HG03342 (cell line): ENCODE data around the gene COL4A6.
A peak's percentile ranks its signal among the peaks of the same experiment; 100 is the strongest.

ENCODE experiments used
- ATAC-seq: cut with Tn5 transposase; IDR thresholded peaks from one replicate; pipeline ENCODE4 v1.9.1; 2021; ENCODE audit warnings: mild to moderate bottlenecking, moderate library complexity; ENCODE audit not compliant: unreplicated experiment

COL4A6 gene

DNA sequence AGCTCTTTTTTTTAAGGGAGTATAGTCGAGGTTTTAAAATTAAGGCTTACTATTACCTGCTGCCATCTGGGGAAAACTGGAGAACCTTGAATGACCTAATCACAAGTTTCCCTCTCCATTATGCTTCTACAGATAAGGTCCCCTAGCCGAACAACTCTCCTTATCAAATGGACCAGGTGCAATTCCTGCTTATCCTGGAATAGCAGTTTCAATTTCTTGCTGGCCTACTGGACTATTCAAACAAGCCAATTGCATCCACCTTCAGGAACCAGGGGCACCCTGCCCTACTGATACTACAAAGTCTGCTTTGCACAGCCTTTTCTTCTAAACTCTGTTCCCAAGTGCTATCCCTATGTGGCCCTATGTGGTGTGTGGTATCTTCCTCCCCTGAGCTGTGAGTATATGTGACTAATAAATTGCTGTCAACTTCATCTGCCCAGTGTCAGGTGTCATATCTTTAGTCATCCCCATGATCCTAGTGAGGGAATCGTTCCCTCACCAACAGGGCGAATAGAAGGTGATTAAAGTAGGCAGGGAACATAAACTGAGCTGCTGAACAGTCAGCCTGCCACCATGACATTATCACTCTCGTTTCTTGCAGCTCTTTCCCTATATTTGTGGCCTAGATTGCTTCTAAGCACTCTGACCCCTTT lies 218.1 kb downstream of the COL4A6 start:
- no peak for ATAC-seq

DNA sequence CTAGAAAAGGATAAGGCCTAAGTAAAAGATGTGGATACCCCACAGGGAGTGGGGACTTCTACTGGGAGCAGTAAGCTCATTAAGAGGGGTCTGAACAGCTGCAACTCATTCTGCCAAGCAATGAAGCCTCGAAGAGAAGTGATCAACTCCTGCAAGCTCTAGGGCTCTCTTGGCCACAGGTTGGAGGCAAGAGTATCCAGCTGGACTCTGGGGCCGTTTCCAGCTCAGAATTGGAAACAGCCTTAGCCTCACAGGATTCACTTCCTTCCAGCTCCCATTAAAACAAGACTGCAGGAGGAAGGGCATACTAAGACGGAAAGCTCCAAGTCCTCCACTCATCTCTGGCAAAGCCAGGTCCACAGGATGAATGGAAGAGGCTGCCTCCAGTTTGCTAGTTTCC lies 220.3 kb downstream of the COL4A6 start:
- no peak for ATAC-seq

DNA sequence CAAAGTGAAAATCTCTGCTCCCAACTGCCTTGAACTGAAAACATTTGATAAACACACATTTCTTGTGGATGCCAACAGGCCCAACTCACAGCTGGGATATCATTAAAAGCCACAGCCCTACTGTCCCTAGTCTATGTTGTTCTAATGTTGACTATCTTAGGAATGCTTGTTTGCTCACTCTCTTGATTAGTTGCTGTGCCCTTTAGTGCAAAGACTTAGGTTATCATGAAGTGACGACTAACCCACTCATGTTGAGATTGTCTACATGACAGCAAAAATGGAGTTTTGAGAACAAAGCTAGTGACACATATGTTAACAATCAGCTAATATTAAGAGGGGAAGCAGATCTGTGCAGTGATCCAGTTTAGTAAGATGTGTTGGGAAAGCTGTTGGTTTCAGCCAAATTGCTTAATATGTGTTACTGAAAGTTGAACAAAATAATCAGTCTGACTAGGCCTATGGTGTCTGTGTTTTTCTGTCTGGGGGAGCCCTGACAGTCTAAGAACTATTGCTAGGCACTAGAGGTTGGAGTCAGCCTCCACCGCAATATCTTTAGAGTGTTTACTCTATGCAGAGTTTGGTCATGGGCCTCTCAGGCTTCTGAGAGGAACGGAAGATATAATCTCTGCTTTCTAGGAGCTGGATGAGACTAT lies 221.2 kb downstream of the COL4A6 start:
- no peak for ATAC-seq

DNA sequence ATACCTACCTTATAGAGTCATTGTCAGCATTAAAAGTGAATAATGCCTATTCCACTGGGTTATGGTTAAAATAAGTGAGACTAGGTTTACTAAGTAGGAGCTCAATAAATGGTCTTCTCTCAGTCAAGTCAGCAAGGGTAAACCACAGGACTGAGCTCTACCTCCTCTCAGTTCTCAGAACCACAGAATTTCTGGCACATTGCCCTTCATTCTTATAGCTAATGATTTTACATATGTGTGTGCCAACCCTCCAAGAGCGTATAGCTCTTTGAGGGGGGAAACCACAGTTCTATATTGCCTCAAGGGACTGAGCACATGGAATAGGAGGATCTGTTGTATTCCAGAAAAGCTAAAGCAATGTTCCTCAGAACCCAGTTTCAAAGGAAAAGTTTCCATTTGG lies 221.8 kb downstream of the COL4A6 start:
- ATAC-seq: no peak

DNA sequence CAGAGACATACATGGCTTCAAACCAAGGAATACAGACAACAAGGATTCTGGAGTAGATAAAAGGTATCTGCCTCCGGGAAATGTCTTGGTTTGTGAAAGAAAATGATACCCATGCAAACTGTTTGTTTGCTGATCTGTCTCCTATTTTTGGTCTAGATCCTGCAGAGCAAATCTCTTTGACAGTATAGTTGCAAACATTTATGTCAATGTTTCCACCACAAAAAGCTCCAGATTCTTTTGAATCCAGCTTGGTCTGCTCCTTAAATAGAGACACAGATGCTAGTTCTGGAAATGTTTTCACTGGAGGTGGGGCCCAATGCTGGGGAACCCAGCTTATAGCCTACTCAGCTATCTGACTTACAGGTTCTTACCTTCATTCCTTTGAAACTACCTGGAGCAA lies 226.9 kb downstream of the COL4A6 start:
- ATAC-seq: no peak

DNA sequence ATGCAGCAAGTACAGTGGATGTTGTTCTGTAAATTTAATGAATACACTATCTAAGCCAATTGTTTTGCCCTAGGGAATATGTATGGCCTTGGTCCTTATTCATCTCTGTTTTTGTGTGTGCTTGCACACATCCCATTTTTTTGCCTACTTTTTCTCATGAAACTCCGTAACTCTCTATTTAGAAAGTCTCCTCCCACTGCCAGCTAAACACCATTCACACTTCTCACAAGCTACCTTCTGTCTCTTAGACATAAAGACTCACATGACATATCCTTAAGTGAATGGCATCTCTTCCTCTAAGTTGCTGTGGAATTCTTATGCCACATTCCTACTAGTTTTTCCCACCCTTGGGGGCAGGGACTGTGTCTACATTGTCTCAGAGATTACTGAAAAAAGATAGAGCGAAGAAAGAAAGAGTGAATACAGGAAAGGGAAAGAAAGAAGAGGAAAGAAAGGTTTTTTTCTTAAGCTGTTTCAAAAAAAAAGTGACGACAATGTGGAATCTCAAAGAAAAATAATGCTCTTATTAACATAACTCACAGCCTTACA lies 229.1 kb downstream of the COL4A6 start:
- ATAC-seq: no peak

DNA sequence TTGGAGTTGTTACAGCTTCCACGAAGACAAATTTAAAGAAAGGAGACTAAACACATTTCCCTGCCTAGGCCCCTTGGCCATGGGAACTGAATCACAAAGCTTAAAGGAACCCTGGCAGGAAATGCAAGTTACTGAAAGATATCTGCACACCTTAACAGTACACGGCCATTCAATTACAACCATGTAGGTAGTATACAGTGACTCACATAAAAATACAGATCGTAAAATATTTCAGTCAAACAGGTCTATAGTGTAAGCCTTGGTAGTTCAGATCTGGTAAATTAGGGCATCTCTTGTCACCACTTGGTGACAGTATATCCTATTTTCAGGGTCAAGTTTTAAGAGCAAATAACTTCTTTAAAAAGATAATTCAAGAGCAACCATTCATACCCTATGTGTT lies 234.7 kb downstream of the COL4A6 start:
- no peak for ATAC-seq

DNA sequence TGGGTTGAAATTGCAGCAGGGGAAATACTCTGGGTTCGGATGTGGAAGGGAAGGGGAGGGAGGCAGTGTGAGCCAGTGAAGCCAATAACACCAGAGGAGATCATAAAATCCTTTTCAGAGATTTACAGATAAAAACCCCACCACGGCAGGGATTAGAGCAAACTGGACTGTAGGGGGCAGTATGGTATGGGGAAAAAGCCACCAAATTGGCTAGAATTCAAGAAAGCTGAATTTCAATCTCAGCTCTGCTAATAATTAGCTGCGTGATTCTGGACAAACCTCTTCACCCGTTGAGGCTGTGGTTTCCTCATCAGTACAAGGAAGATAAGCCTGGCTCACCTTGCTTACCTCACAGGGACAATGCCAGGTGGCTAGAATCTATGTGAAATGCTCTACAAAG lies 238.5 kb downstream of the COL4A6 start:
- peak; percentile 77 for ATAC-seq

DNA sequence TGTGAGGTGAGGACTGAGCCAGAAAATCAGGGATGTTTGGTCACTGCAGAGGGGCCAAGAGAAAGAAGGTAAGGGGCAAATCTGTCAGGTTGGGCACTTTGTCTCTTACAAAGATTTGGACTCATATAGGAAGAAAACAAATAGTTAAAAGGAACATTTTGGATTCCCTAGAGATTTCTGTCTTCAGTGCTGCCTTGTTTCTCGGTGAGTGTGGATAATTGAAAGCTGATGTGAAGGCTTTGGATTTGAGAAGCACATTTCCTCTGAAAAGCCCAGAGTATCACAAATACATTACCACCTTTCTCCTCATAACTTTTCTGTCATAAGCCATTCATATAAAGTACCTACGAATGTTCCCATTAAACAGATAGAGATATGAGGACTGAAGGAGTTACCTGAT lies 239.2 kb downstream of the COL4A6 start:
- ATAC-seq: no peak

DNA sequence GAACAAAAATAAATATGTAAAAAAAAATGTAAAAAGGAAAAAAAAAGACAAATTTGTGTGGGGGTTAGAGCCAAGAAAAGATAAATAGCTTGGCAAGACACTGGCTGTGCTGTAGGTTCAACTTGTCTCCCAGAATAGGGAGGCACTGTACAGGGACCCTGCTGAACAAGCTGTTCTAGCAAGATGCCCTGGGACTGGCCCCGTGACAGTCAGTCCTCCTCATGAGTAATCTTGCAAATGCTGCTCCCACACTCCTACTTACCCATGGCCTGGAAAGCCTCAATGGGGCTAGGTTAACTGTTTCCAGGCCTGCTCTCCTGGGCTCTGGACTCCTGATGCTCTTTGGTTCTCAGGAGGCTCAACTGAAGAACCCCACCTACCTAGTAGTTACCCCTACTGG lies 239.8 kb downstream of the COL4A6 start:
- ATAC-seq: no peak

DNA sequence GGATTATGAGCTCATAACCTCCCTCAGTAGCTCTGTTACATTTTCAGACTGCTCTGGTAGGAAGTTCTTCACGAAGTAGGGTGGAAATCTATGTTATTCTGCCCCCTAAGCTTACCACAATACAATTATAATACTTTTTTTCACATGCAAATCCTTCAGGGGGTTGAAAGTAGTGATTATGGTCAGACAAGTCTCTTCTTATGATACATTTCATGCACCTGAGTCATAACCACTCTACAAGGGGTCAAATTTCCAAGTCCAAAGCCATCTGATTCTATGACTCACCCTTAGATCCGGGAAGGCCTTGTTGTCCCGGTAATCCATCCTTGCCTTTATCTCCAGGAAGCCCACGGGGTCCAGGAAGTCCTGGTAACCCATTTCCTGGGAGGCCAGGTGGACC lies 251.4 kb downstream of the COL4A6 start:
- no peak for ATAC-seq

DNA sequence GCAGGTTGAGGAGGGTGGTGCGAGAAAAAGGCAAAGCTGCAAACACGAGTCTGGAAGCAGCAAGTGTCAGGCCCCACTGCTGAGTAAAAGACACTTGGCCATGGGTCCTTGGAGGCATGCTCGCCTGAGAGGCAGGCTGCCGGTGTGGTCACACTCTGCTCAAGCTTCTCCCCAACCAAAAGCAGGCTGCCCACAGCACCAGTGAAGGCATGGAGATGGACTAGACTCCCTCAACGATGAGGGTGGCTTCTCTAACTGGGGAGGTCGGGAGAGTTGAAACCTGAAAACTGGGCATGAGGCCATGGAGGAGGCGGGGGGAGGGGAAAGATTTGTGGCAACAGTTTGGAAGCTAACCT lies 260.1 kb downstream of the COL4A6 start:
- no peak for ATAC-seq

DNA sequence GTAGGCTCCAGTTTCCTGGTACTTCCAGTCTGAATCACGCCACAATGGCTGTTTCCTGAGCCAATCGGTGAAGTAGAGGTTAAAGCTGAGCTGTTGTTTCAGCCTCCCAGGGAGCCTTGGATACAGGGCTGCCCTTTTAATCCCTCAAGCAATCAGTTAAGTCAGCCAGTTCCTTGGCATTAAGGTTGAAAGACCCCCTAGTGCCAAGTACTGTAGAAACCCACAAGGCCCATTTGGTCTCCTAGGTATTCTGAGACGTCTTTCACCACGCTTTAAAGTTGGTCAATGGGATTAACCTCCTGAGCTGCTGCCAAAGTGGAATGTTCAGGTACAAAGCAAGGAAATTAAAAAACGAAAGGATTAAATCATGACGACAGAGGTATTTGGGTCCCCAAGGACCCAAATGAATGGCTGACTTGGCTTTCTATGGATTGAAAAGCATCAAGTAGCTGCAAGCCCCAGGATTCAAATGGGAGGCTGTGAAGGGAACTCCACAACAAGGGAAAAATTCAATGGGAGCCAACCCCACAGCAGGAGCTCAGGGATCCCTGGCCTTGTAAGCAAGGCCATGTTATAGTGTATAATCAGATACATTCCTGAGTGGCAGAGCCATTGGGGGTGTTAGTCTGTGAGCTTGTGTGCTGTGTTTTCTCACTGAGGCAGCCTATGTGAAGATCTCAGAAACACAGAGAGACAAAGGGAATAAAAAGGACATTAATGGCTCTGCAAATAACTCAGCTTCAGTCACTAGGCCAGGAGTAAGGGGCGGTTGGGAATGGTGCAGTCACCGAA lies 260.7 kb downstream of the COL4A6 start:
- ATAC-seq: no peak

DNA sequence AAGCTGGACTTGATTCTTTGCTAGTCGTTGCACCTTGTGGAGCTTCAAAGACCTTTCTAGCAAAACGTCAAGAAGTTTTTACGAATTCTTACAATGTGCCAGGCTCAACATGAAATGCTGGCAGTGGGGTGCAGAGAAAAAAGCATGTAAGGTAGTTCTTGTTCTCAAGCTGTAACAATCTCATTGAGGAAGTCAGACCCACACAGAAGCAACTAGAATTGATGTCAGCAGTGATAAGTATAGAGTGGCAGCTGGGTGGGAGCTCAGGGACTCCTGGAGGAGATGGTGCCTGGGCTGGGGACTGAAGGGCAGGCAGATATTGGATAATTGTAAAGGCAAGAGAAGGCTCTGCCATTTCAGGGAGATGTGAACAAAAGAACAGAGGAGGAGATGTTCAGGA lies 264.3 kb downstream of the COL4A6 start:
- ATAC-seq: no peak

DNA sequence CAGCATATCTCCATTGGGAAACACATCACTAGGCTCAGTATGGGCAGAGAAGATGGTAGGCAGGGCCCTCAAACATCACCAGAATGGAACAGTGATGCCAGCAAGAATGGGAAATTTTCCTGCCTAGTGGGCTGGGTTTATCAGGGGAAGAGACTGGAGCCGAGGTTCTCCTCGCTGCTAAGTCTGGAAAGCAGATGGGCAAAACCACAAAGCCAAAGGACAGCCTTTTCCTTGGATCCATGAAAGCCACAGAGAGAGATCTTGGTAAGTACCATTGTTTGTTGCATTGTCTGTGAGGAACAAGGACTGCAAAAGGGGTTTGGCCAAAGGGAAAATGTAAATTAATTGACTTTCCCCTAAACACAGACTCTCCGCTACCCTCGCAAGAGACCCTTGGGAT lies 266.6 kb downstream of the COL4A6 start:
- no peak for ATAC-seq

DNA sequence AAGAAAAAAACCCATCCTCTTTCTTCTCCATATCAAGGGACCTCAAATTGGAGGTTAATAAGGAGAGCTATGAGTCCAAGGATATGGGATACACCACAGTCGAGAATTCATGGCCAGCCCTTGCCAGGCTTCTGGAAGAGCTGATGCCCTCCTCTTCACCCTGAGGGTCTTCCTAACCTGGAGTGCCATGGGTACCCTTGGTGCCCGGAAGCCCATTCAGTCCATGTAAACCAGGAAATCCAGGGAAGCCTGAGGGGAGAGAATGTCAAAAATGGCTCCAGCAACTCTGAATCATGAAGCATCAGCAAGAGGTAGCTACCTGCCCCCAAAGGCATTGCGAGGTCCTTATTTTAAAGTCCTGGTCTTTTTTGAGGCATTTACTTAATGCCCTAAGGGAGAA lies 268.5 kb downstream of the COL4A6 start:
- ATAC-seq: no peak

DNA sequence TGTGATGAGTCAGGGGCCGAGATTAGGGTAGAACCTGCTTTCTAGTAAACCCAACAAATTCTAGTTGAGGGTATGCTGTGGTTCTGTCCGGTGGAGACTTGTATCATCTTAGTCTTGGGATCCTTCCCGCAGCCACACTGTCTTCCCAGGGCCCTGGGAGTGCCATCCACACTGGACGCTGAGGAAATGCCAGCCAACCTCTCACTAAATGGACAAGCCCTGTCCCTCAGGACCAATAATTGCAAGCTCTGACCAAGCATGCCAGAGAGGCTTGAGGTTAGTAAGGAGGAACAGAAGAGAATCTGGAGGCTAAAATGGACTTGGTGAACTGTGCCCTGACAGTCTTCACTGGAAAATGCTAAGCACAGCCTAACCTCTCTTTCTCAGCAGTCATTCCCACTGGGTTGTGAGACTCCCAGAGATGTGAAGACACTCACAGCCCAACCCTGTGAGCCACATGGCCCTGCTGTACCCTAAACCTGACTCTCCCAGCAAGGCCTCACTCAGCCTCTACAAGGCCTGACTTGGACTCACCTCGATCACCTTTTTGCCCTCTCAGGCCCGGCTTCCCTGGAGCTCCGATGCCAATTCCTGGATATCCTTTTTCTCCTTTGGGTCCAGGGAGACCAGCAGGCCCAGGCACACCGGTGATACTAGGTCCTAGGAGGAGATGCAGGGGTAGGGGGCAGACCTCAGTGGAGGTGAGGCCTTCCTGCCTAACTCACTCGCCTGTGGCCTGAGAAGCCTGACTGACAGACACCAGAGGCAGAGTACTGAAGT lies 269.1 kb downstream of the COL4A6 start:
- ATAC-seq: no peak

DNA sequence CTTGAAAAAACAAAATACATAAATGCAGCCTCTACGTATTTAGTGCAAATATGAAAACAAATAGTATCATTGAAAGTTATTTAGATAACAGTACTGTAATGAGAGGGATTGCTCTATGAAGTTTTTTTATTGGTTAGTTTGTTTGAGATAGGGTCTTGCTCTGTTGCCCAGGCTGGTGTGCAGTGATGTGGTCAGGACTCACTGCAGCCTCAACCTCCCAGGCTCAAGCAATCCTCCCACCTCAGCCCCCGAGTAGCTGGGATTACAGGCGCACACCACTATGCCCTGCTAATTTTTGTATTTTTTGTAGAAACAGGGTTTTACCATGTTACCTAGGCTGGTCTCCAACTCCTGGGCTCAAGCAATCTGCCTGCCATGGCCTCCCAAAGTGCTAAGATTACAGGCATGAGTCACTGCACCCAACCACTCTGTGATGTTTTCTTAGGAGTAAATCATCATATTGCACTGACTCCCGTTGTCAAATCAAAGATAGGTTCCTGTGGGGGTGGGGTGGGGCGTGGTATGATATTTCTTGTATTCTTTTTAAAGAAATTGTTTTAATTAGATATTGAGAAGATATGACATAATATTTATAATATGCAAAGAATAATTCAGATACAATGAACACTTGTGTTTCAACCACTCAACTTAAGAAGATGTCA lies 270.9 kb downstream of the COL4A6 start:
- ATAC-seq: no peak

DNA sequence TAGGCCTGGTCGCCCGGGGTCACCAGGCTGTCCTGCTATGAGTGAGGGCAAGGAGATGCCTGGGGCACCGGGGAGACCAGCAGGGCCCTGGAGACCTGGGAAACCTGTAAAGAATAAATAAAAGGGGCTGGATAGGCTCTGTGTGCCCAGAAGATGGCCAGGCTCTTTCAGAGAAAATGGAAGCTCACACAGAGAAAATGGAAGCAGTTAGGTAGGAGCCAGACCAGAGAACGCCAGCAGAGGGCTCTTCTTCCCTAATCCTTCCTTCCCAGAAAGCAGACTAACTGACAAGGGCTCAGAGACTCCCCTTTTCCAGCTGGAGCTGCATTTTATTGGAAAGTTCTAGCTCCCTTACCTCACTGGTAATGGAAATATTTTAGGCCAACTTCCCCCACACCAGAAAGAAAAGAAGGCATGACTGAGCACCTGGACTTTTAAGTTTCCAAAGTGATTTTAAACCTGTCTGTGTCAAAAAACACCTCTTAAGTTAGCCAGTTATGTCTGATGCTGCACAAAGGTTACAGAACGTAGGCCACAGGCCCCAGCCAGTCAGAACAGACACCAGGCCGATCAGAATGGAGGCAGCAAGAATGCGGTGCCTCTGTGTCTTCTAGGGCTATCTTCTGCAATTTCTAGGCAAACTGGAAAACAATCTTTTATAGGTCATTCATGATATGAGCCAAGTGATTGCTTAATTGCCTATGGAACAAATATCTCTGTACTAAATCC lies 272.7 kb downstream of the COL4A6 start:
- peak; percentile 49 for ATAC-seq
